GM19468 (cell line): ENCODE measurements around the gene BAIAP2.

Source experiments
- ATAC-seq: cut with Tn5 transposase; IDR thresholded peaks from one replicate; pipeline ENCODE4 v1.9.1; 2021; ENCODE audit warnings: mild to moderate bottlenecking, moderate library complexity, moderate number of reproducible peaks; ENCODE audit not compliant: unreplicated experiment; ENCODE audit errors: extremely low read depth

The BAIAP2 gene

GRCh38 chr17:81036197-81036941, 1.4 kb downstream of the BAIAP2 start:
- no peak for ATAC-seq

- ATAC-seq, result no peak
These were observed 2.3 kb downstream of the BAIAP2 start for GRCh38 chr17:81037026-81037797.

GRCh38 chr17:81037798-81038733, 3.1 kb downstream of the BAIAP2 start:
- ATAC-seq, result no peak

DNA sequence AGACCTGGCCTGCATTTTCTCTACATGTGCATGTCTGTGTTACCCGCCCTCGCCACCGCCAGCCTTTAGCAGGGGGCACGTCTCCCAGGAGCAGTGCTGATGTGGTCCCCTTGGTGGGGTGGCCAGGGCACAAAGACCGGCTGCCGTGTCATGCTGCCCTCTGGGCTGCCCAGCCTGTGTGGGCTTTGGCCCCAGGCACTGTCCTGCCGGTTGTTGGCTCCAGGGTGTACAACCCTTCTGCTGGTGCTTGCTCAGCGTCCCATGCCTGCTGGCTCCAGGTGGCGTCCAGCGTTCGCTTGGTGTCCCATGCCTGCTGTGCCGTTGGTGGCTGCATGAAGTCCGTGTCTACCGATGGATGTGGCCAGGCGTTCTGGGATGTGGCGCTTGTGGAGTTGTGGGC, 4.1 kb downstream of the BAIAP2 start:
- ATAC-seq, result no peak

DNA sequence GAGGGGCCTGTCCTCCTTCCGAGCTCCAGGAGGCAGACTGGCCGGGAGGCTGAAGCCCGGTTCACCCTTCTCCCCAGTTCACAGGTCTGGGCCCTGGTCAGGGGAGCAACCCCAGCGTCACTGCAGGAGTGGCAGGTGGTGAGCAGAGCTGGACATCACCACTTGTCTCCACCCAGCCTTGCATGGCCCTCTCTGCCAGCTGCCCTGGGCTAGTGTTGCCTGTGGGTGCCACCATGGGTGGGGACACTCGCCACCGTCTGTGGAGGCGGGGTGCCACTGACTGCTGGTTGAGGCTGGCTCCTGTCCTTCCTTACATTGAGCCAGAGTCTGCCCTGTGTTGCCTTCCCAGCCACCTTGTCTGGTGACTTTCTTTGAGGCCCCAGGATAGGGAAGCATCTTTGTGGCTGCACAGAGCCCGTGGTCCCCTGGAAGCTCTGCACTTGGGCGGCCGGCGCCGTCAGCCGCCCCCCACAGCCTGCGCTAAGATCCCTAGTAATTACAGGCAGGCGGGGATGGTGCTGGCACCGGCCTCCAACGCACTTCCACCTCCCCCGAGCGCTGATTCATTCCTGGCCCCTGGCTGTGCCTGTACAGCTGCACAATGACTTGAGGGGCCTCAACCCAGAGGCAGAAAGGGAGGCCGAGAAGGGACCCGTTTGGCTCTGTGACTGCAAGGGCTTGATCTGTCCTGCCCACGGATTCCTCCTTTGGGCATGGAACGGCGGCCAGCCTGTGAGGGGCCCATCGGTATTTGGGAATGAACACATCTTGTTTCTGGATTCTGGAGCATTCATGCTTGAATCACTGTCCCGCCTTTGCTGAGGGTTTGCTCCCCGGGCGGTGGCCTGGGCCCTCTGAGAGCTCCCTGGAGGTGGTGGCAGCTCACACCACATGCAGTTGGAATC, 5.2 kb downstream of the BAIAP2 start:
- ATAC-seq, result no peak

- no peak for ATAC-seq
These were observed 5.9 kb downstream of the BAIAP2 start for GRCh38 chr17:81040791-81041337.

- ATAC-seq, result no peak
These were observed 7.7 kb downstream of the BAIAP2 start for GRCh38 chr17:81042606-81043005.

DNA sequence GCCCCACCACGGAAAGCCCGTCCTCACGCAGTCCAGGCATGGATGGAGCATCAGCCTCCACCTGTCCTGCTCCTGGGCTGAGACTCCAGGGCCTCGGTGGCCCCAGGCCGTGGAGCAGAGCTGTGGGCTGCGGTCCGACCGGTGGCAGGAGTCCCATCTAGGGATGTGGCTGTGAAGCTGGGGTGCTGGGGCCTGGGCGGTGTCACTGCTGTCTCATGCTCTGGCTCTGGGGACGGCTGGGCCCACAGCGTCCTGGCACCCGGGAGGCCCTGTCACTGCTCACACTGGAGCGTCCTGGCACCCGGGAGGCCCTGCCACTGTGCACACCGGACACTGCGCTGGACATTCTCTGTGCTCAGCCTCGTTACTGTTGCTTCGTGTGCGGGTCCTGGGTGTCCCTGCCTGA, 8.4 kb downstream of the BAIAP2 start:
- ATAC-seq, result no peak

GRCh38 chr17:81043725-81044427, 8.9 kb downstream of the BAIAP2 start:
- ATAC-seq, result no peak

DNA sequence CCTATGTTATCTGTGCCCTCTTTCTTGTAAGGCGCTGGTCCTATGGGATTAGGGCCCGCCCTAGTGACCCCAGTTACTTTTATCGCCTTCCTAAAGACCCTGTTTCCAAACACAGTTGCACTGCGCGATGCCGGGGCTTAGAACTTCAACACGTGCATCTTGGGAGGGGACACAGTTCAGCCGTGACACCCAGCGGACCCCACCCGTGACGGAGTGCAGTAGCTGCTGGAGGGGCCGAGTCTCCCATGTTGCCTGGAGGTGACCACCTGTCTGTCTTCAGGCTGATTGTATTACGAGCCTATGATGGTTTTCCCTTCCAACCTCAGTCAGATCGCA, 9.4 kb downstream of the BAIAP2 start:
- no peak for ATAC-seq

- no peak for ATAC-seq
These were observed 10.0 kb downstream of the BAIAP2 start for GRCh38 chr17:81044764-81045589.

DNA sequence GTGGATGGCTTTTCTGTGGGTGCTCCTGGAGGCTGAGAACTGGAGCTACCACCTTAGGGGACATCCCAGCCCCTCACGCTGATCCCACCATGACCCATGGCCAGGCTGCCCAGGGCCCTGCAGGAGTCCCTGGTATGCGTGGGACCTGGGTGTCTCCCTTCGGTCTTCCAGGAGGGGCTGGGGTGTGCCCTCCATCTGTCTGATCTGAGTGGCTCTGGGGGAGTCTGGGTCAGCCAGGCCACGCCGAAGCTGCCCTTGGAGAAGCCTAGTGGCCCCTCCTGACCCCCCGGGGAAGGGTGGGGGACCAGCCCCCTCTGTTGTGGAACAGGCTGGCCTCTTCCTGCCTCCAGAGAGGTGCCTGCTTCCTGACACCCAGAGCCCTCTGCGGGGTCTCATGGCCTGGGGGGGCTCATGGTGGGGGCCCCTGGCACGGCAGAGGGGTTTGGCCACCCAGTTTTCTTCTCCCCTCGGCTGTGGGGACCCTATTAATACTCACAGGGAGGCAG, 10.7 kb downstream of the BAIAP2 start:
- ATAC-seq, result no peak

DNA sequence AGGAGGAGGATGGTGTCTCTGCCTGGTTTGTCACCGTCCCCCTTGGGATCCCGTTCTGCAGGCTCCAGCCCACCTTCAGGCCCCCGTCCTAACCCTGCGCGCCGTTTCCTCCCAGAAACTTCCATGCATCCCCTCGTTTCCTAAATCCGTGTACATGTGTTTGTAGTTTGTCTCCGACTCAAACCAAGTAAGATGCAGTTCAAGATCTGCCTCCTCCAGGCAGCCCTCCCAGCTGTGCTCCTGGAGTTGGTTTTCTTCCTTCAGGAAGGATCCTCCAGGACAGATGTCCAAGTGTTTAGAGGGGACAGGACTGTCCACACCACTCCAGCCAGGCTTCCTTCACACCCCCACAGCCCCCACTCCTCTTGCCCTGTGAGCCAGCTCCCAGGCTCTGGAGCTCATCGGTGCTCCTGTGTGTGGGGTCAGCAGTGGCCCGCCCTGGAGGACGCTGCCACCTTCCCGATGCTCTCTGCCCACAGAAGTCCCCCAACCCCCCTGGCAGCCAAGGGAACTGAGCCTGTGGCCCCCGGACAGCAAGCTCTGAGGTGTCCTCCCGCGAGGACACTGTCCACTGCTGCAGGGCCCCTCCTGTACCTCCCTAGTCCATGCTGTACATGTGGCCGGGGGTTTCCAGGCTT, 11.3 kb downstream of the BAIAP2 start:
- ATAC-seq, result no peak

DNA sequence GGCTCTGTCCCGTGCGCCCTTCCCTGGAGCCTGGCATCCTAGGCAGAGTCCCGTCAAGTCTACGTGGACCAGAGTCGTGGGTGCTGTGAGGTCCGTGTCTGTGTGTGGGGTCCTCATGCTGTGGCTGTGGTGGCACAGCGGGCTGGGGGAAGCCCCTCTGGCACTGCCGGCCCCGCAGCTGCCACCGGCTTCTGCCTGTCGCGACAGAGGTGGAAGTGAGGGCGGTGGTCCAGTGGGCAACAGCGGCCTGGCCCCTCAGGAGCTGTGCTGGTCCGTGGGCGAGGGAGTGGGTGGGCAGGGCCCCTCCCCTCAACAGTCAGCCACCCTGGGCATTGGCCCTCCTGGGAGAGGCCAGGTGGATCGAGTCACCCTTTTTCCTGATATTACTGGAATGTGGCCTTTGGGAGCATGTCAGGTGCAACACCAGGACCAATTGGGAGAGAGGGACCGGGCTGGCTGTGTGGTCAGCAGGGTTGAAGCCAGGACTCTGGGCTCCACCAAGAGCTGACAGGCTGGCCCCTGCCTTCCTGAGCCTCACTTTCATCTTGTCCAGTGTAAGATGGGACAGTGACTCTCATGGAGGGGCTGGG, 11.9 kb downstream of the BAIAP2 start:
- no peak for ATAC-seq

GRCh38 chr17:81048827-81049371, 13.9 kb downstream of the BAIAP2 start:
- no peak for ATAC-seq

DNA sequence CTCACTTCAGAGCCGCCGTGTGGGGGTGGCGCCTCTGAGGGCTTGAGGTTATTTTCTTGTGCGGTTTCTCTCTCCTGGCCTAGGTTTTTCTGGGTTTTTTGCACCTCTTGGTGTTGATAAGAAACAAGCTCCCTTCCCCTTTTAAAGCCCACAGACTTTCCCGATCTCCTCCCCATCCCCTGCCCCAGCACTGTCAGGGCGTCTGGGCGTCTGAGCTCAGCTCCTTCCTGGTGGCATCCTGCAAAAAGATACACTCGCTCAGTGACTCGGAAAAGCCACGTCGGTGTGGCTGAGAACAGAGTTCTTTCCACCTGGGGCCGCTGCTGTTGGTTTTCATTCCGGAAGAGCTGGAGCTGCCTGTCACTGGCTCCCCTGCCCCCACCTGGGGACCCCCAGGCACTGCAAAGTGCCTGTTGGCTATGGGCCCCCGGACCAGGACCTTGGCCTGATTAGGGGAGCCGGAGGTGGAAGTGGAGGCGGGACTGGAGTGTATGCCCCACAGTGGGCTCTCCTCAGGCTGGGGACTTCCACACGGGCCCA, 14.5 kb downstream of the BAIAP2 start:
- no peak for ATAC-seq
